ENCODE data around the gene IFI35.

The IFI35 gene

GRCh38 chr17:43003542-43004172, 2.9 kb upstream of the IFI35 start:
- peak; percentile 71 for DNase-seq (ENCODE audit: low read depth)
- no peak overlapping the region for H3K4me3 ChIP-seq (ENCODE audit: low read length)
- TF ChIP-seq CTCF (conservative IDR thresholded peaks at IDR 0.05; ENCODE audit: low read length), result no peak

- TF ChIP-seq CTCF (conservative IDR thresholded peaks at IDR 0.05; ENCODE audit: low read length), result no peak
- H3K4me3 ChIP-seq (ENCODE audit: low read length), result no peak overlapping the region
- no peak for DNase-seq (ENCODE audit: low read depth)
Measured at GRCh38 chr17:43010667-43011308, 4.2 kb downstream of the IFI35 start.

- no peak for TF ChIP-seq CTCF (conservative IDR thresholded peaks at IDR 0.05; ENCODE audit: low read length)
- H3K4me3 ChIP-seq (ENCODE audit: low read length), result no peak overlapping the region
- DNase-seq (ENCODE audit: low read depth), result no peak
Measured at GRCh38 chr17:43011728-43012472, 5.3 kb downstream of the IFI35 start.

GRCh38 chr17:43013296-43013695, 6.7 kb downstream of the IFI35 start:
- DNase-seq (ENCODE audit: low read depth), result no peak
- no peak for TF ChIP-seq CTCF (conservative IDR thresholded peaks at IDR 0.05; ENCODE audit: low read length)
- no peak overlapping the region for H3K4me3 ChIP-seq (ENCODE audit: low read length)

GRCh38 chr17:43014020-43014648, 7.5 kb downstream of the IFI35 start:
- DNase-seq (ENCODE audit: low read depth), result no peak
- no peak overlapping the region for H3K4me3 ChIP-seq (ENCODE audit: low read length)
- TF ChIP-seq CTCF (conservative IDR thresholded peaks at IDR 0.05; ENCODE audit: low read length), result no peak

- no peak overlapping the region for H3K4me3 ChIP-seq (ENCODE audit: low read length)
- TF ChIP-seq CTCF (conservative IDR thresholded peaks at IDR 0.05; ENCODE audit: low read length), result no peak
- DNase-seq (ENCODE audit: low read depth), result no peak
Measured at GRCh38 chr17:43014649-43015542, 8.3 kb downstream of the IFI35 start.

Measured in AG10803 (cell line).